NCI-H524 treated with DMSO at 0.1 percent for 48 hours (cell line): Measurements from ENCODE around the gene VPS4B.
"Not testable (repeated sequence)": the region's sequence is repeated elsewhere in the genome, so short reads cannot be mapped to it uniquely, and the experiment has no call there.

Experiments used
- DNase-seq: peaks from one replicate; lab custom pipeline; 2025; lab: John Stamatoyannopoulos, UW

Gene VPS4B

GRCh38 chr18:63422087-63422863, at the start of gene VPS4B:
Gene VPS4B (minus strand): TSS chr18:63422476. CDS start chr18:63422259, 217 bp downstream.
- DNase-seq = peak; percentile 90

- no peak for DNase-seq
These were observed 48.5 kb upstream of the VPS4B start for GRCh38 chr18:63470751-63471150.

- no peak for DNase-seq
These were observed 46.3 kb upstream of the VPS4B start for GRCh38 chr18:63468575-63468974.

GRCh38 chr18:63467699-63468098, 45.4 kb upstream of the VPS4B start:
- DNase-seq = no peak

GRCh38 chr18:63465059-63465458, 42.8 kb upstream of the VPS4B start:
- no peak for DNase-seq

GRCh38 chr18:63464434-63464833, 42.2 kb upstream of the VPS4B start:
- no peak for DNase-seq

GRCh38 chr18:63460414-63460813, 38.1 kb upstream of the VPS4B start:
- no peak for DNase-seq

- DNase-seq = no peak
These were observed 35.7 kb upstream of the VPS4B start for GRCh38 chr18:63457977-63458376.

GRCh38 chr18:63454497-63454896, 32.2 kb upstream of the VPS4B start:
- DNase-seq = no peak

- DNase-seq = not testable (repeated sequence)
These were observed 30.5 kb upstream of the VPS4B start for GRCh38 chr18:63452751-63453150.

- no peak for DNase-seq
These were observed 29.8 kb upstream of the VPS4B start for GRCh38 chr18:63451799-63452660.

GRCh38 chr18:63449426-63449825, 27.1 kb upstream of the VPS4B start:
- DNase-seq = no peak

GRCh38 chr18:63447066-63447465, 24.8 kb upstream of the VPS4B start:
- no peak for DNase-seq

- DNase-seq = no peak
These were observed 24.0 kb upstream of the VPS4B start for GRCh38 chr18:63446266-63446665.

GRCh38 chr18:63445037-63445436, 22.8 kb upstream of the VPS4B start:
- no peak for DNase-seq

GRCh38 chr18:63444580-63444979, 22.3 kb upstream of the VPS4B start:
- DNase-seq = no peak

GRCh38 chr18:63443829-63444228, 21.6 kb upstream of the VPS4B start:
- DNase-seq = no peak

GRCh38 chr18:63440881-63441280, 18.6 kb upstream of the VPS4B start:
- no peak for DNase-seq

GRCh38 chr18:63440219-63440618, 17.9 kb upstream of the VPS4B start:
- DNase-seq = no peak

GRCh38 chr18:63439334-63439733, 17.1 kb upstream of the VPS4B start:
- DNase-seq = peak; percentile 2

- DNase-seq = no peak
These were observed 15.9 kb upstream of the VPS4B start for GRCh38 chr18:63438181-63438580.

GRCh38 chr18:63433334-63433866, 11.1 kb upstream of the VPS4B start:
- DNase-seq = no peak

GRCh38 chr18:63431180-63431579, 8.9 kb upstream of the VPS4B start:
- no peak for DNase-seq
